Endothelial cell of umbilical vein (primary cell): ENCODE data around the gene ZBTB7C. TPM values are rescaled to one million over a fixed set of nuclear protein-coding genes. Genes with fewer than 3 reads are reported as not detected.

Experiments
- BruUV-seq: library from RNA; stranded (reverse); fragments of 400-500 nt; replicated peaks from 2 replicates; lab custom pipeline; 2021; lab: Mats Ljungman, UMichigan
- CTCF ChIA-PET: fragments of 300-600, 350-600 bp; sonication (Branson Sonifier 250); formaldehyde crosslinking; loops from one replicate; lab custom pipeline; 2021; ENCODE audit warnings: antibody characterized with exemption, inconsistent platforms; lab: Charles Lee
- POLR2A ChIA-PET: fragments of 300-600, 350-600 bp; sonication (Branson Sonifier 250); formaldehyde crosslinking; loops from one replicate; lab custom pipeline; 2021; ENCODE audit warnings: antibody characterized with exemption, inconsistent platforms; lab: Charles Lee
- DNase-seq: peaks from one replicate; pipeline ENCODE4 v3.0.0-alpha.2; 2011; ENCODE audit warnings: low read depth, low spot score
- FAIRE-seq: peaks from 2 replicates; lab custom pipeline; 2011; peaks lifted over from hg19 to GRCh38; lab: Jason Lieb, UNC
- H2AFZ ChIP-seq: 2 replicates; pipeline ENCODE4 v1.6.0; 2012; ENCODE audit warnings: low read depth, low read length, control low read depth, inconsistent platforms
- H3K27ac ChIP-seq: 2 replicates; pipeline ENCODE4 v1.5.1; 2011; ENCODE audit warnings: low read depth, mild to moderate bottlenecking, control low read depth, low read length, moderate library complexity; ENCODE audit not compliant: insufficient read depth
- H3K27me3 ChIP-seq, 2 experiments: 2 replicates each; pipeline versions ENCODE4 v1.6.0 to v1.6.1; 2011; ENCODE audit warnings: low read length in 2 of 2, mixed read lengths in 1 of 2; ENCODE audit not compliant: control insufficient read depth in 2 of 2, insufficient read depth in 2 of 2
- H3K36me3 ChIP-seq, 2 experiments: 2 replicates in 1 of 2; 3 replicates in 1 of 2; pipeline ENCODE4 v1.5.1; 2011; ENCODE audit warnings: low read length in 2 of 2, mild to moderate bottlenecking in 1 of 2, moderate library complexity in 1 of 2; ENCODE audit not compliant: control insufficient read depth in 2 of 2, insufficient read depth in 2 of 2; ENCODE audit errors: extremely low read depth in 1 of 2
- H3K4me1 ChIP-seq: 3 replicates; pipeline ENCODE4 v1.5.1; 2011; ENCODE audit warnings: mild to moderate bottlenecking, low read length; ENCODE audit not compliant: control insufficient read depth, insufficient read depth; ENCODE audit errors: extremely low read depth
- H3K4me2 ChIP-seq: 2 replicates; pipeline ENCODE4 v1.6.1; 2011; ENCODE audit warnings: low read length, control low read depth, mixed read lengths; ENCODE audit not compliant: insufficient read depth
- H3K4me3 ChIP-seq, 3 experiments: fragments of 200-600 bp in 1 of 3; sonication (generic), shearing (Covaris generic) in 1 of 3; replicated peaks in 1 of 3; 2 replicates each; pipeline ENCODE4 v1.5.1; 2011 to 2016; ENCODE audit warnings: control low read depth in 3 of 3, low read length in 3 of 3, mild to moderate bottlenecking in 2 of 3, inconsistent platforms in 1 of 3, low read depth in 1 of 3, moderate library complexity in 1 of 3; ENCODE audit not compliant: insufficient read depth in 1 of 3
- H3K79me2 ChIP-seq: 2 replicates; pipeline ENCODE4 v1.6.0; 2012; ENCODE audit warnings: low read length, inconsistent platforms; ENCODE audit not compliant: control insufficient read depth, insufficient read depth
- H3K9ac ChIP-seq: replicated peaks from 2 replicates; pipeline ENCODE3; 2011; ENCODE audit warnings: low read length, control low read depth; ENCODE audit not compliant: insufficient read depth; ENCODE audit errors: extremely low read depth
- H3K9me1 ChIP-seq: replicated peaks from 3 replicates; pipeline ENCODE4 v1.6.0; 2011; ENCODE audit warnings: mild to moderate bottlenecking, low read length; ENCODE audit not compliant: control insufficient read depth, insufficient read depth; ENCODE audit errors: extremely low read depth
- H3K9me3 ChIP-seq: replicated peaks from 2 replicates; pipeline ENCODE4 v1.5.1; 2012; ENCODE audit warnings: low read length, inconsistent platforms; ENCODE audit not compliant: control insufficient read depth, insufficient read depth
- H4K20me1 ChIP-seq: replicated peaks from 2 replicates; pipeline ENCODE3; 2011; ENCODE audit warnings: mild to moderate bottlenecking, low read length; ENCODE audit not compliant: control insufficient read depth, insufficient read depth; ENCODE audit errors: extremely low read depth
- CTCF ChIP-seq, 2 donors: IDR thresholded peaks; 1 replicate in 1 of 2; 2 replicates in 1 of 2; pipeline ENCODE4 v1.5.1; 2011; ENCODE audit warnings: low read length in 2 of 2, mild to moderate bottlenecking in 2 of 2, moderate library complexity in 2 of 2, control low read depth in 1 of 2, inconsistent platforms in 1 of 2, low read depth in 1 of 2; ENCODE audit not compliant: insufficient read depth in 1 of 2; ENCODE audit errors: extremely low read depth in 1 of 2
- EZH2 ChIP-seq: IDR thresholded peaks from 2 replicates; pipeline ENCODE4 v1.6.1; 2012; ENCODE audit warnings: borderline replicate concordance, low read depth, mild to moderate bottlenecking, moderate library complexity, low read length, inconsistent platforms; ENCODE audit not compliant: severe bottlenecking
- GATA2 ChIP-seq: IDR thresholded peaks from 2 replicates; pipeline ENCODE4 v1.7.0; 2011; ENCODE audit warnings: low read depth, mild to moderate bottlenecking, moderate library complexity, mixed read lengths, low read length; ENCODE audit not compliant: insufficient read length, insufficient read depth
- JUN ChIP-seq: IDR thresholded peaks from 2 replicates; pipeline ENCODE4 v1.6.1; 2011; ENCODE audit warnings: borderline replicate concordance, low read depth; ENCODE audit not compliant: insufficient read length, insufficient read depth
- MAX ChIP-seq: IDR thresholded peaks from 2 replicates; pipeline ENCODE4 v1.6.1; 2011; ENCODE audit not compliant: insufficient read depth, insufficient read length
- MYC ChIP-seq: IDR thresholded peaks from one replicate; pipeline ENCODE4 v1.6.1; 2011; ENCODE audit warnings: mild to moderate bottlenecking, low read depth, low read length
- POLR2A ChIP-seq: IDR thresholded peaks from 2 replicates; pipeline ENCODE4 v1.6.1; 2012; ENCODE audit warnings: low read depth, mild to moderate bottlenecking, control low read depth, low read length
- POLR2AphosphoS5 ChIP-seq: IDR thresholded peaks from 2 replicates; pipeline ENCODE4 v1.6.1; 2012; ENCODE audit warnings: low read depth, mild to moderate bottlenecking, control low read depth, low read length, moderate library complexity; ENCODE audit not compliant: insufficient read depth
- dilution Hi-C: fragments of 300-500 bp; cut with MboI; formaldehyde crosslinking; loops from one replicate; pipeline ENCODE4 v1.15.0; 2019; ENCODE audit warnings: low sequenced_read_pairs; ENCODE audit not compliant: extremely low pct_ligation_motif_present
- intact Hi-C: fragments of 100-400 bp; cut with micrococcal nuclease; formaldehyde crosslinking; loops from one replicate; pipeline ENCODE4 v1.10.0; 2022
- polyA plus RNA-seq, 4 experiments: library from polyadenylated mRNA; depleted of rRNA in 3 of 4; stranded (reverse) in 3 of 4; unstranded in 1 of 4; fragments of >200 nt; gene quantifications; 2 replicates each; pipeline versions ENCODE4 v1.2.1 to v1.2.3, GENCODE V29; 2011 to 2012; ENCODE audit warnings: missing spikeins in 1 of 4
- total RNA-seq: library from RNA; stranded (reverse); gene quantifications from 2 replicates; pipeline ENCODE4 v1.2.3, GENCODE V29; 2021

The ZBTB7C gene
- total and polyA plus RNA-seq, 2 donors (not counting 3 experiments of a cell fraction or from before 2014, with no cell fraction given), result not detected

- dilution Hi-C loops, result no loop called here
- Histone ChIP-seq H4K20me1 (no peaks in the 10 kb centered on the region), H2AFZ (no peak overlapping the region), H3K4me1 (no peaks in the 10 kb centered on the region), H3K36me3 (no peaks in the 10 kb centered on the region), H3K4me2 (no peak overlapping the region), H3K9me1 (no peaks in the 10 kb centered on the region), H3K9me3 (no peaks in the 10 kb centered on the region), H3K4me3 (no peak overlapping the region), H3K27ac (no peak overlapping the region), H3K27me3 (peaks cover 6 to 7% of the 10 kb centered on the region in 2 experiments), H3K9ac (no peak overlapping the region), H3K79me2 (no peaks in the 10 kb centered on the region)
- no peak for DNase-seq
- POLR2A ChIA-PET, result no interaction called here
- CTCF ChIA-PET, result no interaction called here
- FAIRE-seq, result no peak
- BruUV-seq, result no TSS peak
- no peak for TF ChIP-seq MYC
- no peak for TF ChIP-seq JUN
- no peak for TF ChIP-seq POLR2A
- no peak for TF ChIP-seq EZH2
- TF ChIP-seq MAX, result no peak
- TF ChIP-seq POLR2AphosphoS5, result no peak
- no peak for TF ChIP-seq GATA2
- TF ChIP-seq CTCF (IDR thresholded peaks at IDR 0.05; ENCODE audit: extremely low read depth in 1 of 2, insufficient read depth in 1 of 2, low read depth in 1 of 2, low read length in 2 of 2), result no peak
- intact Hi-C loops, result no loop called here
Measured at GRCh38 chr18:48184118-48184517, 225.1 kb downstream of the ZBTB7C start.
